HEK293 (cell line): ENCODE measurements around the gene ADAMTSL3.

Source experiments
- CTCF ChIA-PET: fragments of 350-600 bp; formaldehyde crosslinking; extraction: SDS; loops from one replicate; lab custom pipeline; 2021; ENCODE audit warnings: antibody characterized with exemption; lab: Yijun Ruan, JAX
- POLR2A ChIA-PET: fragments of 300-600 bp; formaldehyde crosslinking; extraction: SDS; loops from one replicate; lab custom pipeline; 2020; ENCODE audit warnings: antibody characterized with exemption, inconsistent platforms; lab: Yijun Ruan, JAX
- H3K27ac ChIP-seq: fragments of 200-500 bp; sonication (Bioruptor generic); 2 replicates; pipeline ENCODE4 v1.5.1; 2014; ENCODE audit warnings: low read depth, low read length, control low read depth, inconsistent platforms; ENCODE audit errors: extremely low read depth
- H3K36me3 ChIP-seq, 2 experiments: fragments of 200-500 bp in 1 of 2; sonication (Bioruptor generic) in 1 of 2; 1 replicate in 1 of 2; 2 replicates in 1 of 2; pipeline ENCODE4 v1.5.1; 2014 to 2017; ENCODE audit warnings: inconsistent platforms in 2 of 2, low read length in 2 of 2; ENCODE audit not compliant: control insufficient read depth in 2 of 2, insufficient read depth in 1 of 2
- H3K4me1 ChIP-seq: fragments of 200-500 bp; sonication (Bioruptor generic); 2 replicates; pipeline ENCODE4 v1.5.1; 2014; ENCODE audit warnings: mild to moderate bottlenecking, low read length, inconsistent platforms; ENCODE audit not compliant: control insufficient read depth, insufficient read depth
- H3K4me3 ChIP-seq: 2 replicates; pipeline ENCODE4 v1.5.1; 2011; ENCODE audit warnings: low read depth, mild to moderate bottlenecking, control low read depth, low read length, moderate library complexity
- H3K9me3 ChIP-seq: fragments of 200-500 bp; sonication (Bioruptor generic); 2 replicates; pipeline ENCODE4 v1.5.1; 2014; ENCODE audit warnings: low read depth, low read length, inconsistent platforms; ENCODE audit not compliant: control insufficient read depth, insufficient read depth
- FEZF1 ChIP-seq: fragments of 450-650 bp; formaldehyde crosslinking; IDR thresholded peaks from 2 replicates; pipeline ENCODE4 v1.5.1; 2016; ENCODE audit warnings: missing biosample characterization, missing genetic modification characterization
- PRDM4 ChIP-seq: fragments of 450-650 bp; formaldehyde crosslinking; IDR thresholded peaks from 2 replicates; pipeline ENCODE4 v1.5.1; 2017; ENCODE audit warnings: missing biosample characterization, missing genetic modification characterization
- SP2 ChIP-seq: fragments of 450-650 bp; formaldehyde crosslinking; IDR thresholded peaks from 2 replicates; pipeline ENCODE4 v1.5.1; 2016; ENCODE audit warnings: missing biosample characterization, missing genetic modification characterization
- ZBTB44 ChIP-seq: fragments of 450-650 bp; IDR thresholded peaks from 2 replicates; pipeline ENCODE4 v1.5.1; 2018; ENCODE audit warnings: missing biosample characterization, mild to moderate bottlenecking, missing genetic modification characterization
- ZBTB7A ChIP-seq: fragments of 450-650 bp; formaldehyde crosslinking; IDR thresholded peaks from 2 replicates; pipeline ENCODE4 v1.5.1; 2016; ENCODE audit warnings: low read depth, missing biosample characterization, missing genetic modification characterization
- ZNF114 ChIP-seq: fragments of 450-650 bp; formaldehyde crosslinking; IDR thresholded peaks from 2 replicates; pipeline ENCODE4 v1.5.0; 2017; ENCODE audit warnings: missing biosample characterization, missing genetic modification characterization
- ZNF302 ChIP-seq: fragments of 450-650 bp; formaldehyde crosslinking; IDR thresholded peaks from 2 replicates; pipeline ENCODE4 v1.5.1; 2016; ENCODE audit warnings: missing biosample characterization, missing genetic modification characterization, low read depth
- ZNF426 ChIP-seq: fragments of 450-650 bp; formaldehyde crosslinking; IDR thresholded peaks from 2 replicates; pipeline ENCODE4 v1.5.1; 2017; ENCODE audit warnings: missing biosample characterization, missing genetic modification characterization, mild to moderate bottlenecking, inconsistent platforms, moderate library complexity
- ZNF510 ChIP-seq: fragments of 450-650 bp; formaldehyde crosslinking; IDR thresholded peaks from 2 replicates; pipeline ENCODE4 v1.5.1; 2018; ENCODE audit warnings: mild to moderate bottlenecking, missing genetic modification characterization, missing biosample characterization; ENCODE audit not compliant: insufficient replicate concordance
- ZNF518A ChIP-seq: fragments of 450-650 bp; formaldehyde crosslinking; conservative IDR thresholded peaks from 2 replicates; pipeline ENCODE4 v1.5.1; 2016; ENCODE audit warnings: low read depth, missing biosample characterization, missing genetic modification characterization
- ZNF529 ChIP-seq: fragments of 450-650 bp; formaldehyde crosslinking; IDR thresholded peaks from 2 replicates; pipeline ENCODE4 v1.5.1; 2017; ENCODE audit warnings: missing genetic modification characterization, missing biosample characterization; ENCODE audit not compliant: insufficient replicate concordance
- ZNF561 ChIP-seq: fragments of 450-650 bp; IDR thresholded peaks from 2 replicates; pipeline ENCODE4 v1.5.1; 2018; ENCODE audit warnings: missing biosample characterization, missing genetic modification characterization, borderline replicate concordance
- ZNF664 ChIP-seq: fragments of 450-650 bp; formaldehyde crosslinking; IDR thresholded peaks from 2 replicates; pipeline ENCODE4 v1.5.1; 2016; ENCODE audit warnings: missing biosample characterization, missing genetic modification characterization
- ZNF701 ChIP-seq: fragments of 450-650 bp; formaldehyde crosslinking; IDR thresholded peaks from 2 replicates; pipeline ENCODE4 v1.5.1; 2016; ENCODE audit warnings: missing biosample characterization, missing genetic modification characterization
- ZSCAN16 ChIP-seq: fragments of 450-650 bp; formaldehyde crosslinking; IDR thresholded peaks from 2 replicates; pipeline ENCODE4 v1.5.1; 2016; ENCODE audit warnings: missing biosample characterization, missing genetic modification characterization
- ZSCAN30 ChIP-seq: fragments of 450-650 bp; IDR thresholded peaks from 2 replicates; pipeline ENCODE4 v1.5.1; 2018; ENCODE audit warnings: missing biosample characterization, mild to moderate bottlenecking, missing genetic modification characterization, moderate library complexity
- TF ChIP-seq, protein P1 (sequence below): fragments of 450-650 bp; formaldehyde crosslinking; IDR thresholded peaks from 2 replicates; pipeline ENCODE4 v1.5.1; 2016; ENCODE audit warnings: missing biosample characterization, missing genetic modification characterization
- TF ChIP-seq, protein P2 (sequence below): fragments of 450-650 bp; formaldehyde crosslinking; IDR thresholded peaks from 2 replicates; pipeline ENCODE4; 2016; ENCODE audit warnings: missing biosample characterization, missing genetic modification characterization
- TF ChIP-seq, protein P3 (sequence below): fragments of 450-650 bp; formaldehyde crosslinking; IDR thresholded peaks from 2 replicates; pipeline ENCODE4 v1.5.1; 2017; ENCODE audit warnings: missing biosample characterization, missing genetic modification characterization

The ADAMTSL3 gene

DNA sequence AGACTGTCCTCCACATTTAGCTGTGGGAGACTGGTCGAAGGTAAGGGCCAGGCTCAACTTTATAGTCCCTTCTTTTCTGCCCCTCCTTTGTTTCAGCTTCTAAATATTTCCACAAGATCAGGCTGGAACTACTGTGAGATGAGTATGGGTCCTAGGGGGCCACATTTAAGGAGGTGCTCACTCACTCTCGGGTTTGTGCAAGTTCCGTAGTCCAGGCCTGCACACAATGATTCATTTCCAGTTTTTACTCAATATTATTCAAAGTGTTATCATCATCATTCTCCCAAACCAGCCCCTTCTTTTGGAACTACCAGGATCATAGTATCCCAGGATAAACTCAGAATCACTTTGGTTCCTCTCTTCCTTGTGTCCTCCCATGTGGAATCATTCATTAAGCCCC is 289.1 kb downstream of the ADAMTSL3 start (continued):
- TF ChIP-seq, protein P1, sequence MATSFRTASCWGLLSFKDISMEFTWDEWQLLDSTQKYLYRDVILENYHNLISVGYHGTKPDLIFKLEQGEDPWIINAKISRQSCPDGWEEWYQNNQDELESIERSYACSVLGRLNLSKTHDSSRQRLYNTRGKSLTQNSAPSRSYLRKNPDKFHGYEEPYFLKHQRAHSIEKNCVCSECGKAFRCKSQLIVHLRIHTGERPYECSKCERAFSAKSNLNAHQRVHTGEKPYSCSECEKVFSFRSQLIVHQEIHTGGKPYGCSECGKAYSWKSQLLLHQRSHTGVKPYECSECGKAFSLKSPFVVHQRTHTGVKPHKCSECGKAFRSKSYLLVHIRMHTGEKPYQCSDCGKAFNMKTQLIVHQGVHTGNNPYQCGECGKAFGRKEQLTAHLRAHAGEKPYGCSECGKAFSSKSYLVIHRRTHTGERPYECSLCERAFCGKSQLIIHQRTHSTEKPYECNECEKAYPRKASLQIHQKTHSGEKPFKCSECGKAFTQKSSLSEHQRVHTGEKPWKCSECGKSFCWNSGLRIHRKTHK (tag by site-specific recombination), result no peak

- no peaks in the 10 kb centered on the region for H3K36me3 ChIP-seq
- no peaks in the 10 kb centered on the region for H3K4me1 ChIP-seq
- POLR2A ChIA-PET, result no interaction called here
- no peaks in the 10 kb centered on the region for H3K9me3 ChIP-seq
- H3K27ac ChIP-seq, result no peak overlapping the region
- no peak overlapping the region for H3K4me3 ChIP-seq
- CTCF ChIA-PET, result no interaction called here
- TF ChIP-seq, protein P2, sequence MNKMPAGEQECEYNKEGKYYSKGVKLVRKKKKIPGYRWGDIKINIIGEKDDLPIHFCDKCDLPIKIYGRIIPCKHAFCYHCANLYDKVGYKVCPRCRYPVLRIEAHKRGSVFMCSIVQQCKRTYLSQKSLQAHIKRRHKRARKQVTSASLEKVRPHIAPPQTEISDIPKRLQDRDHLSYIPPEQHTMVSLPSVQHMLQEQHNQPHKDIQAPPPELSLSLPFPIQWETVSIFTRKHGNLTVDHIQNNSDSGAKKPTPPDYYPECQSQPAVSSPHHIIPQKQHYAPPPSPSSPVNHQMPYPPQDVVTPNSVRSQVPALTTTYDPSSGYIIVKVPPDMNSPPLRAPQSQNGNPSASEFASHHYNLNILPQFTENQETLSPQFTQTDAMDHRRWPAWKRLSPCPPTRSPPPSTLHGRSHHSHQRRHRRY (tag by site-specific recombination), result no peak
- TF ChIP-seq ZNF114, result no peak
- no peak for TF ChIP-seq ZNF561
- TF ChIP-seq ZBTB7A (tag by site-specific recombination), result no peak
- no peak for TF ChIP-seq SP2 (tag by site-specific recombination)
- TF ChIP-seq ZNF426 (tag by site-specific recombination), result no peak
- TF ChIP-seq ZNF510 (tag by site-specific recombination), result no peak
- no peak for TF ChIP-seq ZNF701
- TF ChIP-seq ZNF664 (tag by site-specific recombination), result no peak
- no peak for TF ChIP-seq ZSCAN16 (tag by site-specific recombination)
- no peak for TF ChIP-seq ZNF302 (tag by site-specific recombination)
- TF ChIP-seq PRDM4 (tag by site-specific recombination), result no peak
- TF ChIP-seq FEZF1 (tag by site-specific recombination), result no peak
- no peak for TF ChIP-seq ZNF518A (tag by site-specific recombination)
- TF ChIP-seq ZBTB44, result no peak
- no peak for TF ChIP-seq ZNF529 (tag by site-specific recombination)
- TF ChIP-seq ZSCAN30 (tag by site-specific recombination), result no peak
- TF ChIP-seq, protein P3, sequence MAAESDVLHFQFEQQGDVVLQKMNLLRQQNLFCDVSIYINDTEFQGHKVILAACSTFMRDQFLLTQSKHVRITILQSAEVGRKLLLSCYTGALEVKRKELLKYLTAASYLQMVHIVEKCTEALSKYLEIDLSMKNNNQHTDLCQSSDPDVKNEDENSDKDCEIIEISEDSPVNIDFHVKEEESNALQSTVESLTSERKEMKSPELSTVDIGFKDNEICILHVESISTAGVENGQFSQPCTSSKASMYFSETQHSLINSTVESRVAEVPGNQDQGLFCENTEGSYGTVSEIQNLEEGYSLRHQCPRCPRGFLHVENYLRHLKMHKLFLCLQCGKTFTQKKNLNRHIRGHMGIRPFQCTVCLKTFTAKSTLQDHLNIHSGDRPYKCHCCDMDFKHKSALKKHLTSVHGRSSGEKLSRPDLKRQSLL (tag by site-specific recombination), result no peak
Observed at GRCh38 chr15:83943849-83944404, 290.0 kb downstream of the ADAMTSL3 start.
